ENCODE measurements around the gene MLC1.

DNA sequence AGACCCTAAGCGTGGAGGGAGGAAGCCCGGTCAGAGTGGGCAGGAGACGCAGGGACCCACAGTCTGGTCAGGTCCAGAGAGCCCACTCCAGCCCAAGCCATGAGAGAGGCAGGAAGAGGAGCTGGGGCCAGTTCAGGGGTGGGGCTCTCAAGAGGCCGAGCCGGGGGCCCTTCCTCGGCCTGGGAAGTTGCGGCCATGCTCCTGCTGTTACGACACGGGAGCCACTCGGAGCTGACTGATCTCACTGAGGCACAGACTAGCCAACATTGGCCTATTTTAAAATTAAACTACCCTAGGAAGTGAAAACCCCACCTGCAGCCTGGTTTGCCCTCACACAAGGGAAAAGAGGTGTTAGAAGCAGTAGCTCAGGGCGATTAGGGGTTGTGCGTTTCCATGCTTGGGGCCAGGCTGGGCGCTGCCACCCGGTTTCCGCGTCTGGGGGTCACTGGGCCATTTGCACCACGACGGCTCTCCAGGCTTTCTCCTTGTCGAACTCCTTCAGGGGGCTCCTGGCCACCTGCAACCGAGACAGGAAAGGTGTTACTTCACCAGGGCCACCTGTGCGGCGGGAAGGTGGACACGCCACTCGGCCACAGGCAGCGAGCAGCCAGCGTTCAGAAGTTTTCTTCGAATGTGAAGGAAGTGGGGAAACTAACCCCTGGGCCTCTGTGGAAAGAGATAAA is 23.9 kb downstream of the MLC1 start:
- TF ChIP-seq, protein P1, sequence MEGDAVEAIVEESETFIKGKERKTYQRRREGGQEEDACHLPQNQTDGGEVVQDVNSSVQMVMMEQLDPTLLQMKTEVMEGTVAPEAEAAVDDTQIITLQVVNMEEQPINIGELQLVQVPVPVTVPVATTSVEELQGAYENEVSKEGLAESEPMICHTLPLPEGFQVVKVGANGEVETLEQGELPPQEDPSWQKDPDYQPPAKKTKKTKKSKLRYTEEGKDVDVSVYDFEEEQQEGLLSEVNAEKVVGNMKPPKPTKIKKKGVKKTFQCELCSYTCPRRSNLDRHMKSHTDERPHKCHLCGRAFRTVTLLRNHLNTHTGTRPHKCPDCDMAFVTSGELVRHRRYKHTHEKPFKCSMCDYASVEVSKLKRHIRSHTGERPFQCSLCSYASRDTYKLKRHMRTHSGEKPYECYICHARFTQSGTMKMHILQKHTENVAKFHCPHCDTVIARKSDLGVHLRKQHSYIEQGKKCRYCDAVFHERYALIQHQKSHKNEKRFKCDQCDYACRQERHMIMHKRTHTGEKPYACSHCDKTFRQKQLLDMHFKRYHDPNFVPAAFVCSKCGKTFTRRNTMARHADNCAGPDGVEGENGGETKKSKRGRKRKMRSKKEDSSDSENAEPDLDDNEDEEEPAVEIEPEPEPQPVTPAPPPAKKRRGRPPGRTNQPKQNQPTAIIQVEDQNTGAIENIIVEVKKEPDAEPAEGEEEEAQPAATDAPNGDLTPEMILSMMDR (conservative IDR thresholded peaks at IDR 0.05; ENCODE audit: low read length): no peak
- TF ChIP-seq EZH2phosphoT487 (IDR thresholded peaks at IDR 0.05; ENCODE audit: borderline replicate concordance, low read depth, low read length): no peak

Measured in OCI-LY7 (cell line).